Adipocyte (in vitro differentiated cells): ENCODE measurements around the gene DLG1.

Experiments used
- DNase-seq: peaks from one replicate; pipeline ENCODE4 v3.0.0-alpha.2; 2015; ENCODE audit warnings: low read depth
- H3K27me3 ChIP-seq: replicated peaks from 2 replicates; pipeline ENCODE4 v1.7.0; 2013; ENCODE audit warnings: mild to moderate bottlenecking, low read length, moderate library complexity; ENCODE audit not compliant: control insufficient read depth, insufficient read depth
- H3K36me3 ChIP-seq: 2 replicates; pipeline ENCODE4 v1.7.0; 2013; ENCODE audit warnings: low read length, mild to moderate bottlenecking, moderate library complexity; ENCODE audit not compliant: control insufficient read depth, insufficient read depth, severe bottlenecking
- H3K4me1 ChIP-seq: 2 replicates; pipeline ENCODE4 v1.7.0; 2013; ENCODE audit warnings: mild to moderate bottlenecking, low read length, moderate library complexity; ENCODE audit not compliant: control insufficient read depth, insufficient read depth
- H3K4me3 ChIP-seq: 2 replicates; pipeline ENCODE4 v1.7.0; 2013; ENCODE audit warnings: mild to moderate bottlenecking, low read length, moderate library complexity
- H3K9ac ChIP-seq: 2 replicates; pipeline ENCODE4 v1.7.0; 2013; ENCODE audit warnings: mild to moderate bottlenecking, low read length, moderate library complexity
- H3K9me3 ChIP-seq: 2 replicates; pipeline ENCODE4 v1.7.0; 2013; ENCODE audit warnings: mild to moderate bottlenecking, low read length, moderate library complexity; ENCODE audit not compliant: control insufficient read depth

The DLG1 gene

DNA sequence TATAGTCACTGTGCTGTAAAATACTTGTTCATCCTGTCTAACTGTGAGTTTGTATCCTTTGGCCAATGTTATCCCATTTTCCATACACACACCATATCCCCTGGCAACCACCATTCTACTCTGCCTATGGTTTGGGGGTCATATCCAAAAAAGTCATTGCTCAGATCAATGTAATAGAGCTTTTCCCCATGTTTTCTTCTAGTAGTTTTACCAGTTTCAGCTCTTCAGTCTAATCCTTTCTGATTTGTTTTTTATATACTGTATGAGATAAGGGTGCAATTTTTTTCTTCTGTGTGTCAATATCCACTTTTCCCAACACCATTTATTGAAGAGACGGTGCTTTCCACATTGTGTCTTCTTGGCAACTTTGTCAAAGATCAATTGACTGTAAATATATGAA lies 14.0 kb upstream of the DLG1 start:
- peaks cover 33% of the 10 kb centered on the region for H3K4me1 ChIP-seq
- no peaks in the 10 kb centered on the region for H3K36me3 ChIP-seq
- H3K4me3 ChIP-seq, result no peak overlapping the region
- DNase-seq, result no peak
- H3K9me3 ChIP-seq, result no peaks in the 10 kb centered on the region
- H3K9ac ChIP-seq, result no peak overlapping the region
- H3K27me3 ChIP-seq, result no peaks in the 10 kb centered on the region

DNA sequence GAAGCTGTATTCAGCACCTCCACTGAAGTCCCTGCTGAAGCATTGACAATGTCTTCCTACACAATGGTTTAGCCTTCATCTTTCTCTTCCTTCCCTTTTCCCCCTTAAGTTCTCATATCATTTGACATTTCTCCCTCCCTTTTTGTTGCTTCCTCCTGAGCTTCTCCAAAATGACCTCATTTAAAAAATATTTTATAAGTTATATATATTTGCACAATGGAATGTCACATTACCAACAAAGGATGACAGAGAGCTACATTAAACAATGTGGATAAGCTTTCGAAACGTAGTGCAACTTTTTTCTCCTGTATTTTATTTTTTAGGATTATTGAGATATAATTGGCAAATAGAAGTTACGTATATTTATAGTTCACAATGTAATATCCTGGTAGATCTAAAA lies 13.2 kb upstream of the DLG1 start:
- no peaks in the 10 kb centered on the region for H3K9me3 ChIP-seq
- H3K4me3 ChIP-seq, result no peak overlapping the region
- no peak overlapping the region for H3K9ac ChIP-seq
- no peak for DNase-seq
- no peaks in the 10 kb centered on the region for H3K36me3 ChIP-seq
- H3K27me3 ChIP-seq, result no peaks in the 10 kb centered on the region
- H3K4me1 ChIP-seq, result peaks cover 29% of the 10 kb centered on the region

DNA sequence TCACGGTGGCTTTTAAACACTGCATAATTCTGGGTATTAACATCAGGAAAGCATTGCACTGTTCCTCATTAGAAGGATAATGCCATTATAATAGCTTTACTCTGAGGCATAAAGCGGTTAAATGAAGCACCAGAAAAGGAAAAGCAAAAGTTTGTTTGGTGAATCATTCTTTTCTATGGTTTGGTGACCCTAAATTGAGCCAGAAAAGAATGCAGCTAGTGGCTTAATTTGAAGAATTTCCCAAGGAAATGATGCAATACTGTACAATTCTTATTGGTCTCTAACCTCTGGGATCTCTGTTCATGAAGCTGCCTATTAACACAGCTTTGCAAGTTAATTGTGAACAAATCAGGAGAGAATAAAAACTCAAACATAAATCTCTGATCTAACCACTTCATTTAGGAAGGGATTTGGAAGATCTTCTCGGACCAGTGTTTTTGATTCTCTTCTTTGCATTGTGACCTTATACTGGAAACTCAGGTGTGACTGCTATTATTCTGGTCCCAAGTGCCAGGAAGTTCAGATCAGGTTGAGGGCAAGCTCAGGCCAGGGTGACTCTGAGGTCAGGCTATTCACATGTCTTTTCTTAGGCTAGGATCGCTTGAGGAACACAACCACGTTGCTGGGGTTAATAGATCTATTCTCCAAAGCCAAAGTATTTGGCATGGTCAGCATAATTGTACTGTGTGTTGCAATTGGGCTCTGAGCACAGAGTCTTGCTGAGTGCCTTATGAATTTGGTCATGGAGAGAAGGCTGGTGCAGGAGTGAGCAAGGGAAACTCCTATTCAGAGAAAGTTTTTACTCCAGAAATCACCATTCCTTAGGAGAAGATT lies 11.3 kb upstream of the DLG1 start:
- H3K4me3 ChIP-seq, result peak overlapping the region; percentile 64
- H3K9me3 ChIP-seq, result no peaks in the 10 kb centered on the region
- H3K36me3 ChIP-seq, result no peaks in the 10 kb centered on the region
- peak; percentile 96 for DNase-seq
- peak overlapping the region; percentile 74 for H3K9ac ChIP-seq
- peaks cover 36% of the 10 kb centered on the region for H3K4me1 ChIP-seq
- H3K27me3 ChIP-seq, result no peaks in the 10 kb centered on the region

DNA sequence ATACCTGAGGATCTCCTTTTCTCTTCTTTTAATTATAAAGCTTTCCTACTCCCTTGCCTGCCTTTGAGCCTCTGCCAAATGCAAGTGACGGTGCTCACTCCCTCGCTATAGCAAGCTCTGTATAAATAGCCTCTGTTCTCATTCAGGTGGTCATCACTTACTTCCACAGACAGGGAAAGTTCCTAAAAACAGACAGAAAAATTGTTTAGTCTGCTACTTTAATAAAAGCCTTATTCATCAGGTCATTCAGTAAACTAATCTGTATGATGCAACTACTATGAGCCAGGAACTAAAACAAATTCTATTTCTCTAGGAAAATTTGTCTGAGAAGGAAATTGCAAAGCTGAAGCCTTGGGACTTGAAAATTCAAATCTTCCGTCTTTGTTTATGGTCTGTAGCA lies 10.2 kb upstream of the DLG1 start:
- DNase-seq, result peak; percentile 85
- Histone ChIP-seq H3K9me3 (no peaks in the 10 kb centered on the region), H3K4me3 (peak overlapping the region; percentile 64), H3K36me3 (no peaks in the 10 kb centered on the region), H3K4me1 (peaks cover 36% of the 10 kb centered on the region), H3K27me3 (no peaks in the 10 kb centered on the region), H3K9ac (peak overlapping the region; percentile 74)

DNA sequence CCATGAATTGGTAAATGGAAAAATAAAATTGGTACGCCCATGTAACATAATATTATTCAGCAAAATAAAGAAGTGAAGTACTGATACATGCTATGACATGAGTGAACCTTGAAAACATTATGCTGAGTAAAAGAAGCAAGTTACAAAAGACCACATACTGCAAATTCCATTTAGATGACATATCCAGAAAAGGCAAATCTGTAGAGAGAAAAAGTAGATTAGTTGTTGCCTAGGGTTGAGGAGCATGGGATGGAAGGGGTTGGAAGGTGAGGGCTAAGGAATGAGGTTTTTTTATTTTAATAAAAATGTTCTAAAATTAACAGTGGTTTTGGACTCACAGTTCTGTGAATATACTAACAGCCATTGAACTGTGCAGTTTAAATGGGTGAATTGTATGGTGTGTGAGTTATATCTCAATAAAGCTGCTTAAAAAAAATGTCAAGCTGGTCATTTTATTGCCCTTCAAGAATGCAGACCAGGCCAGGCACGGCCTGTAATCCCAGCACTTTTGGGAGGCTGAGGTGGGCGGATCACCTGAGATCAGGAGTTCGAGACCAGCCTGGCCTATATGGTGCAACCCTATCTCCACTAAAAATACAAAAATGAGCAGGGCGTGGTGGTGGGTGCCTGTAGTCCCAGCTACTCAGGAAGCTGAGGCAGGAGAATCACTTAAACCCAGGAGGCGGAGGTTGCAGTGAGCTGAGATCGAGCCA lies 8.1 kb upstream of the DLG1 start:
- H3K36me3 ChIP-seq, result no peaks in the 10 kb centered on the region
- H3K9ac ChIP-seq, result peak overlapping the region; percentile 45
- peaks cover 44% of the 10 kb centered on the region for H3K4me1 ChIP-seq
- no peak overlapping the region for H3K4me3 ChIP-seq
- no peaks in the 10 kb centered on the region for H3K27me3 ChIP-seq
- peak; percentile 81 for DNase-seq
- H3K9me3 ChIP-seq, result no peaks in the 10 kb centered on the region

DNA sequence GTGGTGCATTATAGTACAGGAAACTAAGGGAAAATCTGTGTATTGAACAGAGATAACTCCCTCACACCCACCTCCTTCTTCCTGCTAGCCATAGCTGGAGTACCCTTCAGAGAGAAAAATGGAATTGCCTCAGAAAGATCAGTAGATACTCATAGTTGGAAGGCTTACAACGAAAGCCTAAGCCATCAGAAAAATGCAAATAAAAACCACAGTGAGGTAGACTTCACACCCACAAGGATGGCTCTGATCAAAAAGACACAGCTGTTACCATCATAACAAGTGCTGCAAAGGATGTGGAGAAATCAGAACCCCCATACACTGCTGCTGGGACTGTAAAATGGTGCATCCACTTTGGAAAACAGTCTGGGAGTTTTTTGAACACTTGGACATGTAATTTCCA lies 7.4 kb upstream of the DLG1 start:
- Histone ChIP-seq H3K9ac (no peak overlapping the region), H3K4me1 (peaks cover 43% of the 10 kb centered on the region), H3K36me3 (no peaks in the 10 kb centered on the region), H3K27me3 (no peaks in the 10 kb centered on the region), H3K9me3 (no peaks in the 10 kb centered on the region), H3K4me3 (no peak overlapping the region)
- DNase-seq, result peak; percentile 35

DNA sequence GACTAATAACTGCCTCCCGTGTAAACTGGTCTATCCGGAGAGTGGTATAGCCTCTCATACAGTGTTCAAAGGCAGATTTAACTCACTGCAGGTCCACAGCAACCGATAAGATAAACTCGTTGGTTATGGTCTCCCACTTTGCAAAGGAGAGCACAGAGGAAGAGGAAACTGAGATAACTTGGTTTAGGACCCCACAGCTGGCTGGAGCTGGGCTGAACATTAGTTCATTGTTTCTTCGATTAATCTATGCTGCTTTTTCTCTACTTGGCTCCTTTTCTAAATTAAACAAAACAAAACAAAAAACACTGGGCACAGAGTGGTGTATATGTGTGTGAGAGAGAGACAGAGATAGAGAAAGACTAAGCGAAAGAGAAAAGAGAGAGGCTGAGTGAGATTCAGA lies 5.0 kb upstream of the DLG1 start:
- peaks cover 32% of the 10 kb centered on the region for H3K4me1 ChIP-seq
- H3K9ac ChIP-seq, result no peak overlapping the region
- H3K4me3 ChIP-seq, result no peak overlapping the region
- no peak for DNase-seq
- no peaks in the 10 kb centered on the region for H3K36me3 ChIP-seq
- no peaks in the 10 kb centered on the region for H3K27me3 ChIP-seq
- H3K9me3 ChIP-seq, result no peaks in the 10 kb centered on the region

DNA sequence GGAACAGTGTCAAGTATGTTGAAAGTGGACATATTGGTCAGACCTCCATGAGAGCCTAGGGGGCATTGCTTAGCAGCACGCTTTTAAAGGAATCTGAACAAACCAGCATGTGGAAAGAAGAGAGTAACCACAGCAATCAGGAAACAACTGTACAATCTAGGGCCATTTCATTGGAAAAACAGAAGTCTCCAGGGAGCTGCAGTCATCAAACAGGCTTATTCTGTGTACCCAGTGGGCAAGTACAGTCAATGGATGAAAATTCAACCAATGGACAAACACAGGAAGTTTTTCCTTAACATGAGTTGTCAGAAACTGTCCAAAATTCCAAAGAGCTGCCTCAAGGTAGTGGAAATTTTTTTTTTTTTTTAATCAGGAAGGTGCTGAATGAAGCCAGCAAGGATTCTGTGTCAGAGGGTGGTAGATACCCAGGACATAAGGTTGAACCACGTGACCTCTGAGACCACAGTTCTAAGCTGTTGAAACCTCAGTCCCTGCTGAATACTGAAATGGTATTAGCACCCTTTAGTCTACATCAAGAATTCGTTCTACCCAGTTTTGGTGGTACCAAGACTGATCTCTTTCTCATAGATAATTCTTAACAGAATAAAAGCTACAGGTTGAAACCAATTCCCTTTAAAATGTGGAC lies 4.4 kb upstream of the DLG1 start:
- Histone ChIP-seq H3K9ac (no peak overlapping the region), H3K4me3 (no peak overlapping the region), H3K27me3 (no peaks in the 10 kb centered on the region), H3K4me1 (peaks cover 30% of the 10 kb centered on the region), H3K9me3 (no peaks in the 10 kb centered on the region), H3K36me3 (no peaks in the 10 kb centered on the region)
- DNase-seq, result peak; percentile 56

DNA sequence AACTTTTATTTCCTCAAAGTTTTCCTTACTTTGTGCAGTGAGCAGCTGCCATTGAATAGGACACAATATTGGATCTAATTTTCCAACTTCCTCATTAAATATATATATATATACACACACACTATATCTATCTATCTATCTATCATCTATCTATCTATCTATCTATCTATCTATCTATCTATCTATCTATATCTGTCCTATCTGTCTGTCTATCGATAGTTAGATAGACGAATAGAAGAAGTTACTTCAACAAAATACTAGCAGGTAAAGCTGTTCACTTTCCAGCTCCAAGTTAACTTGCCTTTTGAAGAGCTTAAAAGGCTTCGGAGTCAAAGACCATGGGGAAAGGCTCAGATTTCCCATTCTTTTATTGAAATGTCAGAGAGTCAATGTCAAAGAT lies 3.6 kb upstream of the DLG1 start:
- no peak for DNase-seq
- no peak overlapping the region for H3K4me3 ChIP-seq
- no peaks in the 10 kb centered on the region for H3K27me3 ChIP-seq
- H3K36me3 ChIP-seq, result no peaks in the 10 kb centered on the region
- H3K4me1 ChIP-seq, result peaks cover 30% of the 10 kb centered on the region
- H3K9ac ChIP-seq, result no peak overlapping the region
- no peaks in the 10 kb centered on the region for H3K9me3 ChIP-seq

DNA sequence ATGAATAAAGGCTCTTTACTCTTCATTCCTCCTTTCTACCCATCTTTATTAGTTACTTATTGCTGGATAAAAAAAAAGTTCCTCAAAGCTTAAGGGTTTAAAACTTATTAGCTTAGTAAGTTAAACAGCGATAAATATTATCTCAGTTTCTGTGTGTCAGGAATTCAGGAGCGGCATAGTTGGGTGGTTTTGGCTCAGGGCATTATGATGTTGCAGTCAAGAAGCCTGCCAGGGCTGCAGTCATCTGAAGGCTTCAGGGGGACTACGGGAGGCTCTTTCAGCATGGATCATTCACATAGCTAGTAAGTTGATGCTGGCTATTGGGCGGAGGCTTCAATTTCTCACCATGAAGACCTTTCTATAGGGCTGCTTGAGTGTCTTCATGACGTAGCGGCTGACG lies 1.9 kb upstream of the DLG1 start:
- DNase-seq, result no peak
- Histone ChIP-seq H3K4me3 (no peak overlapping the region), H3K36me3 (peaks cover 2% of the 10 kb centered on the region), H3K4me1 (peaks cover 23% of the 10 kb centered on the region), H3K9ac (no peak overlapping the region), H3K27me3 (no peaks in the 10 kb centered on the region), H3K9me3 (no peaks in the 10 kb centered on the region)
